DMS79 treated with DMSO at 0.1 percent for 48 hours (cell line): ENCODE results near the gene RCOR3.

ENCODE experiments used
- DNase-seq: peaks from one replicate; lab custom pipeline; 2025; lab: John Stamatoyannopoulos, UW

RCOR3 gene

DNA sequence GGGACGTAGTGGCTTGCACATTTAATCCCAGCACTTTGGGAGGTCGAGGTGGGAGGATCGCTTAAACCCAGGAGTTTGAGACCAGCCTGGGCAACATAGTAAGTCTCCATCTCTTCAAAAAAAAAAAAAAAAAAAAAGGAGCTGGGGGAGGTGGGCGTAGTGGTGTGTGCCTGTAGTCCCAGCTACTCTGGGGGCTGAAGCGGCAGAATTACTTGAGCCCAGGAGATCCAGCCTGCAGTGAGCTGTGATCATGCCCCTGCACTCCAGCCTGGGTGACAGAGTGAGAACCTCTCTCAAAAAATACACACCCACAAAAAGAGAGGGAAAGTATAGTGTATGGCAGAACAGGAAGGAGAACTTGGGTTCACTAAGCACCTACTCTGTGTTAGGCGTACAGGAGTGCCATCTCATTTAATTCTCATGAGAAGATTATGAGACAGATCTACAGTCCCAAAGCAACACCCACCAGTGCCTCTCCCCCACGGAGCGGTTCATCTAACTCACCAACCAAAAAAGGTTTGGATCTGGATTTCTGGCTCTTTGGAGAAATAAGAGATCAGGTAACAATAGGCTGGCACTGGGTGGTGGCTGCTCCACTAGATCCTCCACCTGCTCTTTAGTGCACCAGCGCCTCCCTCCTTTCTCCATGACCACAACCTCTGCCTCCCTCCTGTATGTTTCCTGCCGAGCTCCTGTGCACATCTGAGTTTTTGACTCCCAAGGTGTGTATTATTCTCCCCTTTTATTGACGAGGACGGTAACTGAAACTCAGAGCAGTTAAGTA is 66.0 kb downstream of the RCOR3 start:
- no peak for DNase-seq

DNA sequence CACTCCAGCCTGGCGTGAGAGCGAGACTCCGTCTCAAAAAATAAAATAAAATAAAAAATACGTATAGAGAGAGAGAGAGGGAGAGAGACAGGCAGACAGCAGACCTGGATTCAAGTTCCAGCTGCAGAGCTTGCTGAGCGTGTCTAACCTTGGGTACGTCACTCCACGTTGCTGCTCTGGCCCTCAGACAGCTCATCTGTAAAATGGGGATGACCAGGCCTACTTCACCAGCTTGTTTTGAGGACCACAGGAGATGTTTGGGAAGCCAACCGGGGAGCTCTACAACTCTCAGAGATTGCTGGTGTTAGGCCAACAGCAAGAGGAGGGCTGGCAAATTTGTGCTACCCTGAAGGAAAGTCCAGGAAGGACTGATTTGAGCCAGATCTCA is 67.0 kb downstream of the RCOR3 start:
- DNase-seq, result no peak

DNA sequence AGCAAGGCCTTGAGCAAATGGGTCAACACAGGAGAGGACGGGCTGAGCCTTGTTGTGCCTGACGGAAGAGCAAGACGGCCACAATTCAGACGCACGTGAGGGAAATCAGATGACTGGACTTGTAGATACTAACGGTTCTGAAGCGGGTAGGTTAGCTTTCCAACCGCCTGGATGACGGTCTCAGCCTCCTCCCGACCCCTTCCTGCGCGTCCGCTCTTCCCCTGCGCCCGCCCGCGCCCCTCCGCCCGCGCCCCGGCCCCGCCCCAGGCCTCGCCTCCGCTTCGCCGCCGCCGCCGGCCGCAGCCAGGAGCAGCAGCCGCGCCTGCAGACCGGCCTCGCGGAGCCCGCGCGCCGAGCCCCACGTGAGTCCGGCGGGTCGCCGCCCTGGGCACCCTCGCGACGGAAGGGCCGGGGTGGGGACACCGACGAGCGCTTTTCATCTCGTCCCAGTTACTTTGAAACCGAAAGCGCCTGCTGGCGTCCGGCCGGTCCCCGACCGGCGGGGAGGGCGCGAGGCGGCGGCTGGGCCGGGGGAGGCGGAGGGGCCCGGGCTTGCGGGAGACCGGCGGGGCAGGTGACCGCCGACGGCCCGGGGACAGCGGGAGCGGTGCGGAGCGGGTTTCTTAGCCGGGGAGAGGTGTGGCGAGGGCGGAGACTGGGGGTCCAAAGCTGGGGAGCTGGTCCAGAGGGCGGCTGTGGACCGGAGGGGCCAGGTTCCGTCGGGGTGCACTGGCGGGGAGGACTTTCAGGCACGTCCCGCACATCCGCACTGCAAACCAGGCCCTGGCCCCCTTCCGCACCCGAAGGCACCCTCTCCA is 67.6 kb downstream of the RCOR3 start, which contains the start of gene TRAF5:
Gene TRAF5 (plus strand): TSS at position 306 of the 818 bp plus-strand sequence. CDS start 26,407 bp downstream, outside the sequence.
- peak; percentile 8 for DNase-seq

DNA sequence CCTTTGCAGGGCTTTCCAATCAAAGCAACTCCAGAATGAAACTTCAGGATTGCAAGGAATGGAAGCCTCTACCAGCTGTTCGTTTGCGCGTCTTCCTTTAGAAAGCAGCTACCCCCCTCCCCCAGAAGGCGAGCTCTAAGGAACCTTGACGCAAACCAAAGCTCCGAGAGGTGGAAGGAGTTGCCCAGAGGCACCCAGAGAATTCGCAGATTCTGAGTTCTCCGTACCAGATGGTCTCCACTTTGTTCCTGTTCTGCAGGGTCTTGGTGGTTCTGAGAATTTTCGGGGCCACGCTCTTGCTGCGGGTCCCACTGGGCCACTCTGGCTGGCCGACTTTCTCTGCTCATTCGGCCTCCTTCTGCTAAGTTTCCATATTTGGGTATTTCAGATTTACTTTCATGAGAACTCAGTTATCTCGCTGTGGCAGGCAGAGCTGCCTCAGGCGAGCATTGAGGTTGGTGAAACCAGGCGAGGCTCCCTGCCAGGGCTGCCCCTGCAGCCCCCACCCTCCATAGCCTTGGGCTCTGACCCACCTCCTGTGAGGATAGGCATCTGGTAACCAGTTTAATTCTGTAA is 68.3 kb downstream of the RCOR3 start:
- DNase-seq, result no peak

DNA sequence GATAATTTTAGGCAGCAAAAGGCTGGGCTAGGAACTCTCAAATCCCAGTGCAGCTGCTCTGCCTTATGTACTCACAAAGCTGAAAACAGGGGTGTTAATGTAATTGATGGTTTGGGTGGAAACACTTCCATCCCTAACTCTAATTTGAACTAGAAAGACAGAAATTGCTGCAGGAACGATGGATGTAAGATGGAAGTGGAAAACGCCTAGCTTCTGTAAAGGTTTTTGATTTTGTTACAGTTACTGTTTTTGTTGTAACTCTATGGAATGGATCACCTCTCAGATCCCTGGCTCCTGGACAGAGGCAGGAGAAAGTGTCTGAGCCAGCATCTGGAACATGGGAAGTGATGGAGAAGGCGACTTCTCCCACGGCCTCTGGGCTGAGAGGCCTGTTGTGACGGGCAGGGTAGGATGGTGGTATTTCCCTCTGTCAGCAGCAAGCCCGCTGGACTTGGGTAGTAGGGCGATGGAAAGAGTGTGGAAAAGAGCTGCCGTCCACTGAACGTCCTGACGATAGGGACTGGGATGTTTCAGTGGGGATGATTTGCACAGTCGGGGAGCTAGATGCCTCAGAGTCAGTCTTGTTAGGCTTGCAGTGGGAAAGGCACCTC is 69.0 kb downstream of the RCOR3 start:
- DNase-seq, result no peak

DNA sequence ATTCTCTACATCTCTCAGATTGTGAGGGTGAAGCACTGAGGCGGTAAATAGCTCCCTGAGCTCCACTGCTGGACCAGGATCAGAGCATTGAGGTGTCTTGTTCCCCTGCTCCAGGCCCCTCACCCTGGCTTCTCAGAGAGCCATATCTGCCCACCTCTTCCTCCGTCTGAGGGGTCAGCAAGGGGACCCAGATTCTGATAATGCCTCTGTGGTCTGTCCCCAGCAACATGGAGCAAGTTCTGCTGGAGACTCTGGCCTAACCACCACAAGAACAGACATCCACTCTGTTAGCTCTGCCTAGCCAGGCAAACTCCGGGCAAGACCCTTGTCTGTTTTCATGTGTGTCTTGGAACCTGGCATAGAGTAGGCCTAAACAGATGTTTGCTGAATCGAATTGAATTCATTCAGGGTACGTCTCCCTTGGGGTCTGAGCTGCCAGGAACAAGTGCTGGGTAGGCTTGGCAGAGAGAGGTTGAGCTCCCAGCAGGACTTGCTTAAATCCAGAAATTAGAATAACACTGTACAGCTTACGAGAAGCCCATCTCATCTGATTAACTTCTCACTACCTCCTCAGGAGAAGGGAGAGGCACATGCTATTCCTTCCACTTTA is 69.8 kb downstream of the RCOR3 start:
- DNase-seq, result no peak

DNA sequence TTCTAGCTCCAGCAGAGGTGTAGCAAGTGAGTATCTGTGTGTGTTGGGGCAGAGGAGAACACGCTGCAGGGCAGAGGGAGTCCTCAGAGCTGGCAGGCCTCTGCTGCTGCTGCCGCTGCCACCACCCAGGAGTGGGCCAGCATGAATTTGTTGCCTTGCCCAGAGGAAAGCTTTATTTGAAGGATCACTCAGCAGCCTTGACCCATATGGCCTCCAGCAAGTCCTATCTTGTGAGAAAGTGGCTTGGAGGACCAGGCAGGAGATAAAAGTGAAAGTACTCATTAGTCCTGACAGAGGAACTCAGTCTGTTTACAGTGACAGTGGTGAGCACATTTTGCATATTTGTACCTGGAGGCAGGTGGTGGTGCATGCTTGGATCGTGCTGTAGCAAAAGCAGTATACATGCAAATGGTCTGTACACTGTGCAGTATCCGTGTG is 70.6 kb downstream of the RCOR3 start:
- no peak for DNase-seq

DNA sequence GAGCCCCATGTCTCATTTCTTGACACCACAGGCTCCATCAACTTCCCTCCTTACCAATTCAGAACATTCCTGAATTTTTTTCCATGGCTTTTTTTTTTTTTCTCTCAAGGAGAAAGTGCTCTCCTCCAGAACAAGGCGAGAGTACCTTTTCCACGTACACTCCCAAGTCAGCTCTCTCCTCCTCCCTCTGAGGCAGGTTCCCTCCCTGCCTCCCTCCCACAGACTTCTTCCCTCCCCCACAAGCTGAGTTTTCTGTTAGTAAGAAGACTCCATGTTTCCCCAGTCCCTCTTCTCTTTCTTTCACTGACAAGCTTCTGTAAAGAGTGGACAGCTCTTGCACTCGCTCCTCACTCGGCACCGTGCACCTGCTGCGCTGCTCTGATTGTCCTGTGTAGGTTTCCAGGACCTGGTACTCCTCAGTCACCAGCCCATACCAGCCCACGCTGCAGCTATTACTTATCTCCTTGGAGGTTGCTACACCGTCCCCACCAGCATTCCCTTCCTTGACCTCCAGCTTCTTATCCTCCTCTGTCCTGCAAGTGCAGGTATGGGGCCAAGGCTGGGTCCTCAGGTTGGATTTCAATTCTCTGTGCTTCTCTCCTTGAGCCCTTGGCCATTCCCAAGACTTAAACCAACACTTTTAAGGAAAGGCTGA is 71.2 kb downstream of the RCOR3 start:
- no peak for DNase-seq

DNA sequence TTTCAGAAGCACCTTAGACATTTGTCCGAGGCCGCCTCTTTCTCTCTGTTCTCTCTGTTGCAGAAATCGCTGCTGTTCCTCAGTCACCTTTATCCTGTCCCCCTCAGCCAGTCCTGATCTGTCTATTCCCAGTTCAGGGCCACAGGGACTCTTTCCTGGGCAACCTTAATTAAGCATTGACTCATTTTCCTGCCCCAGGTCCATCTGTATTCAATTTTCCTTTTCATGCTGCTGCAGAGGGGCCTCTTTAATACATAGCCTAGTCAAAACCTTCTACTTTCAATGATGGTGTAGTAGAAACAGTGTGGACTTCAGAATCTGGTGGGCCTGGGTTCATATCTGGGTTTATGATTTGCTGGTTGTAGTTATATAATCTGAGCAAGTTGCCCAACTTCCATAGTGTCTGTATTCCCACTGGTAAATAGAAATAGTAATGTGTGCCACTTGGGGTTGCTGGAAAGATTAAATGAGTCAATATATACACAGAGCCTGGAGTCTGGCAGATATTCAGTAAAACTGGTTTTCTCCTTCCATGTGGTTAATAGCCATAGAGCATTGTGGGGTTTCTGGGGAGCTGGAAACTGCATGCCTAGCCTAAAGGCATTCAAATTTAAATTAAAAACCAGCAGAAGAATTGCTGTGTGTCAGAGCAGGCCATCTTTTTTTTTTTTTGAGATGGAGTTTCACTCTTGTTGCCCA is 72.0 kb downstream of the RCOR3 start:
- no peak for DNase-seq

DNA sequence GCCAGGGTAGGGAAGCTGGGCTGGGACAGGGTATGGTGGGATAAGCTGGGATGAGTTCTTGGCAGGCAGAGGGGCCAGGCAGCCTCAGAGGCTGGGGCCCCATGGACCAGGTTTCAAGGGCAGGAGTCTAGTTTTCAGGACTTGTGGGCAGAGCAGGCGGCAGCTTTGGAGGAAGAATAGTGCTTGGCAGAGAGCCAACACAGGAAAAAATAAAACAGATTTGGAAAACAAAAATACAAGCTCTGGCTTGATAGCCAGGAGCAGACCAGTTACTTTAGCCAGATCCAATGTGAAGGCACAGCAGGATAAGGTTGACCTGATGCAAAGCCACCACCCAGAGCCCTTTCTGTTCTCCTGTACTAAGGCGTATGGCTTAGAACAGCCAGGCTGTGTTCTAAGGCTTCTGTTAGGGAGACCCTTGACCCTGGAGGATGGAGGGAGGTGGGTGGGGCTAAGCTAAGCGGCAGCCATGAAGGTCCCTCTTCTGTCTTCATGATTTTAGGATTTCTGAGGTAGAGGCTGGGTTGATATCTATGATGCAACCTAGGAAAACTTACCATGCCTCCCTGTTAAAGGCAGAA is 73.0 kb downstream of the RCOR3 start:
- no peak for DNase-seq

DNA sequence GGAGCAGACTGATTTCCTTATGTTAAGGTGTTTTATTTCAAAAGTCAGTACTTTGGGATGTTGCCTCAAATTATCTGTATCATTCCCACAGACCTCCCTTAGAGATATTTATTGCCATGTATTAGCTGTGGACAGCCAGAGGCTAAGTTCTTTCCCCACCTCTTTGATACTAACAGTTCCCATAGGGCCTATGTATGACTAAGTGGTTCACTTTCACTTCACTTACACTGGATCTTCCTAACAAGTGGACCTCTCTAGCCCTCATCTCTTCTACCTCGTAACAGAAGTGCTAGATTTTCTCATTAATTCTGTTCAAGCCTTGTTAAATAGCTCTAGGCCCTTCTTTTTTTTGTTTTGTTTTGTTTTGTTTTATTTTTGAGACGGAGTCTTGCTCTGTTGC is 73.7 kb downstream of the RCOR3 start:
- no peak for DNase-seq

DNA sequence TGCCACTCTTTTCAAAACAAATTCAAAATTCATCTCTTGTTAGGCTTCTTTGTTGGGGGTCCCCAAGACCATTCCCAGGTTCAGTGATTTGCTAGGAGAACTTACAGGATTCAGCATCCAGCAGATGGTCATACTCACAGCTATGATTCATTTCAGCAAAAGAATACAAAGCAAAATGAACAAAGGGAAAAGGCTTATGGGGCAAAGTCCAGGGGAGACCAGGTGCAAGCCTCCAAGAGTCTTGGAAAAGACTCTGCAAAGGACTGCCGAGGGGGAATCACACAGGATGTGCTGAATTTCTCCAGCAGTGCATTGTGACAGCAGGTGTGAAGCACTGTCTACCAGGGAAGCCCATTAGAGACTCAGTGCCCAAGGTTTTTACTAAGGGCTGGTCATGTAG is 74.7 kb downstream of the RCOR3 start:
- DNase-seq, result no peak

DNA sequence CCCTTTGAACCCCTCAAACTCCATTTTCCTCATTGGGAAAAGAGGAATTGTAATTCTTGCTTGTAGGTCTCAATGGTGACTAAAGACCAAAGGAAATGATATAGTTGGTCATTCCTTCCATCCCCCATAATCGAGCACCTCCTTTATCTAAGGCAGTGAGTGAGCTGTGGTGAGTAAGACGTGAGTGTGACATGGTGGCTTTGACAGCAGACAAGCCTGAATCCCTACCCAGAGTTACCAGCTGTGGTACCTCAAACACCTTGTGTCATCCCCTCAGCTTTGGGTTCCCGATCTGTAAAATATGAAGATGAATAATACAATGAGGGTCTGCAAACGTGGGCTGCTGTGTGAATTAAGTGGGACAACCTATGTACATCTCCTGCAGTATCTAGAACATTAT is 75.8 kb downstream of the RCOR3 start:
- DNase-seq, result no peak

DNA sequence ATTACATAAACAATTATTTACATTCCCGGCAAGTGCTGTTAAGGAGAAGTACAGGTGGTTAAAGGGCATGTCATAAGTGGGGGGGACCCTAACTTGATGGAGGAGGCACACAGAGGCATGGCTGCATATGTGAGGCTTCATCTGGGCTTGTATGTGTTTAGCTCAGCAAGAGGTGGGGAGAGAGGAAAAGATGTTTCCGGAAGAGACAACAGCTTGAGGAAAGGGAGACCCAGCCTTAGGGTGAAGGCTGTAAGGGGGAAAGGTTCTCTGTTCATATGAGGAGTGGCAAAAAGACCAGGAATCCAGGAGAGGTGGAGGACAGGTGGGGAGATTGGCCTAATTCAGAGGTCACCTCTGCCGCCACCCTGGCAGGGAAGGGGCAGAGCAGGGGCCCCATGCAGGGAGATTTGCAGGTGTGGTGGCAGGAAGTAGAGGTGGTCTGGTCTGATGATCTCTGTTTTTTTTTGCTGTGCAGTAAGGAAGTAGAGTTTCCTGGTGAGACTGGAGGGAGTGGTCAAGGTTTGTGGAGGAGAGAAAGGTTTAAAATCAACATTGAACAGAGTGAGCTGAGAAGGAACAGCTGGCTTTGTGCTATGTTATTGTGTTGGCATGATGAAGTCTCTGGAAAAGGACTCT is 76.5 kb downstream of the RCOR3 start:
- no peak for DNase-seq

DNA sequence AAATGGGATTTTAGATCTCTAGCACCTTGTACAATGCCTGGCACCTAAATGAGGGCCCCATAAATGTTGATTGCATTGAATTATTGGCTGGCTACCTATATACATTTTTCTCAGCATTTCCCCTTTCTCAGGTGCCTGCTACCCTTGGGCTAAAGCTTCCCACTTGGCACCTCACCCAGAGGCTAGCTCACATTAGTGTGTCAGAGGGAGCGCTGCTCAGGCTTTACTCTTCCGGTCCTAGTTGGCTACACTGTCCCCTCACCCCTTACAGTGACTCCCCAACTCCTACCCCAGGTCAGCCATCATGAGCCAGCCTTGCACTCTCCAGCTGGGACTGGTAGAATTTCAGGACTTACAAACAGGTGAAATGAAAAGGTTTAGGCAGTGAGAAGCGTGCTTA is 77.0 kb downstream of the RCOR3 start:
- DNase-seq, result no peak

DNA sequence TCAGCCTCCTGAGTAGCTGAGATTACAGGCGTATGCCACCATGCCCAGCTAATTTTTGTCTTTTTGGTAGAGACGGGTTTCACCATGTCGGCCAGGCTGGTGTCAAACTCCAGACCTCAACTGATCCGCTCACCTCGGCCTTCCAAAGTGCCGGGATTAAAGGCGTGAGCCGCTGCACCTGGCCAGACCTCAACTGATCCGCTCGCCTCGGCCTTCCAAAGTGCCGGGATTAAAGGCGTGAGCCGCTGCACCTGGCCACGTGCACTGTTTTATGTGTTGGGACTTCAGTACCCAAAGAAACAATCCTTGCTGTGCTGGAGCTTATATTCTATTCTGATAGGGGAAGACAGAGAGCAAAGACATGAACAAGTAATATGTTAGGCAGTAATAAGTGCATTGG is 77.6 kb downstream of the RCOR3 start:
- DNase-seq, result no peak

DNA sequence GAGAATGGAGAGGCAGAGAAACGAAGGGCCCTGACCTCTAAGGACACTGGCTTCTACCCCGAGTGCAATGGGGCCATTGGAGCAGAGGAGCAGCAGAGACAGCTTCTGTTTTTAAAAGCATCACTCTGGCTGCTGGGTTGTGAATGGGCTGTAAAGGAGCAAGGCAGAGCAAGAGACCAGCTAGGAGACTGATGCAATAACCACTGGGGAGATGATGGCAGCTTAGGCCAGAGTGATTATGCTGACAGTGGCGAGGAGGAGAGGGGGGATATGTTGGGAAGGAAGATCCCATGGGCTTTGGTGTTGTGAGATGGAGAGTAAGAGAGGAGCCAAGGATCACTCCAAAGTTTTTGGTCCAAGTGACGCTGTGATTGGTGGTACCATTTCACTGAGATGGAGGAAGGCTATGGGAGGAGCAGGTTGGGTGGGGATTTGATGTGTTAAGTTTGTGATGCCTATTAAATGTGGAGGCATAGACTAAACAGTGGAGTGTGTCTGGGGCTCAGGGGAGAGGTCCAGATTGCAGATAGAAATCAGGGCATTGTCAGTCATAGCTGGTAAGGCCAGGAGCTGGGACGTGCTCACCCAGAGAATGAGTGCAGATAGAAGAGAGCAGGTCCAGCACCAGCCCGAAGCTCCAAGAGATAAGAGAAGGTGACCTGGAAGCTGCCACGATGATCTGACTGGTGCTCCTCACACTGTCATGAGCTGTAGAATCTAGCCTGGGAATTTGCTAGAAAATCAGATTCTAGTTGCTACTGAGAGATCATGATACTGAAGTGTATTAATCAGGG is 78.5 kb downstream of the RCOR3 start:
- DNase-seq, result no peak

DNA sequence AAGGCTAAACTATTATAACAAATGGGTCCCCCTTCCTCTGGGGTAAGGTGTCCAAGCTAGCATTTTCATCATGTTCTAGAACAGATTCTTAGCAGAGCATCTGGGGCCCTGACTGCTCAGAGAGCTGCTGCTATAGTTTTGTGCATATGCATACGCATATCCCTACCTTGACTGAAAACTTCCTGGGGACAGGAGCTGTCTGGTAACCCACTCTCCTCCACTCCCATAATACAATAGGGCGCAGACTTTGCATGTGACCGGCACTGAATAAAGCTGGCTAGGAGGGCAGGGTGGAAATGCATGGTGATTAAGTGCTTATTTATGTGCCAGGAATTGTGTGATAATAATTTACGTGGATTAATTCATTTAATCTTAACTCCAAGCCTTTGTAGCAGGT is 79.1 kb downstream of the RCOR3 start:
- no peak for DNase-seq

DNA sequence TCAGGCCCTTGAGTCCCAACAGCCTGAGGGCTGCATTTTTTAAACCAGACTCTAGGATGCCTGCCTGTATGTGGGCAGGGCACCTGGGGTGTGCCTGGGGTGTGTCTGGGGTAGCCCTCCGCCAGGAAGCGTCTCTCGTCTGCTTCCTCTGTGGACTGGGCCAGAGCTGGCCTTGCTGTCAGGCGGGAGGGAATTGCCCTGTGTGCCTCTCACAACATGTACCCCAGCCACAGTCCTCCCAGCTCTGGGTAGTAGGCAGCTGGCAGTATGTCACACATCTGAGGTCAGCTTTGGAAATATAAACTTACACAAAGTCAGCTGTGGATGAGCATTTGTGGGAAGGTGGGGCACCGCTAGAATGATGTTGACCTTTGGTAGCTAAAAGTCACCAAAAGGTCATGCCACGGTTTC is 80.5 kb downstream of the RCOR3 start:
- DNase-seq, result no peak
